ENCODE data around the gene LRRC37A3.
"Not testable (repeated sequence)": the region's sequence is repeated elsewhere in the genome, so short reads cannot be mapped to it uniquely, and the experiment has no call there.

LRRC37A3 gene

DNA sequence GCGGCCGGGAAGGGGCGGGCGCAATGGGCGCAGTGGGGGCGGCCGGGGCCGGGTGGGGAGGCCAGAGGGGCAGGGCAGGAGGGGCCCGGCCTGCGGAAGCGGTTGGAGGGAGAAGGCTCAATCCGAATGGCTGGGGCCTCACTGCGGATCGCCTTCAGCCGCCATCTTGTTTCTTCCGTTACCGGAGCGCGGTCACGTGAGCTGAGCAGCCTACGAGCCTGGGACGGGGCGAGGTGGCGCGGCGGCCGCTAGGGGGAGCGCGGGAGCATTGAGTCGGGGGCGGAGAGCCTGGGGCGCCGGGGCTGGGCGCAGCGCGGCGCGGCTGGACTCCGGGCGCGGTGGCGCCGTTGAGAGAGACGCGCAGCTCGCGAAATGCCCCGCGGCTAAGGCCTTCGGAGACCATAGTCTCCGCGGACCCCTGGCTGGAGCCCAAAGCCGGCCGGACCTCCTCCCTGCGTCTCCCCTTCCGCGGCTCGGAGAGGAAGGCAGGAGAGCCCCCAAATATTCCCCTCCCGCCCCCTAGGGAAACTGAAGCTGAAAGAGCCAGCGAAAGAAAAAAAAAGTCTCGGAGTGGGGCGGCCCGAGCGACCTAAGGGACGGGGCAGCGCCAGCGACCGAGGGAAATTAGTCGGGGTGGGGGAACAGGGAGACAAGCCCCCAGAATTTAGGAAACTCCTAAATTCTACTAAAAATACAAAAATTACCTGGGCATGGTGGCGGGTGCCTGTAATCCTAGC lies at the start of gene LRRC37A3:
Gene LRRC37A3, minus strand, starts transcription at position 190 of the 737 bp plus-strand sequence. CDS start 22,221 bp downstream, outside the sequence.
- peak; percentile 89 for DNase-seq

- not testable (repeated sequence) for DNase-seq
Measured at GRCh38 chr17:64965873-64966287, 46.6 kb upstream of the LRRC37A3 start.

DNA sequence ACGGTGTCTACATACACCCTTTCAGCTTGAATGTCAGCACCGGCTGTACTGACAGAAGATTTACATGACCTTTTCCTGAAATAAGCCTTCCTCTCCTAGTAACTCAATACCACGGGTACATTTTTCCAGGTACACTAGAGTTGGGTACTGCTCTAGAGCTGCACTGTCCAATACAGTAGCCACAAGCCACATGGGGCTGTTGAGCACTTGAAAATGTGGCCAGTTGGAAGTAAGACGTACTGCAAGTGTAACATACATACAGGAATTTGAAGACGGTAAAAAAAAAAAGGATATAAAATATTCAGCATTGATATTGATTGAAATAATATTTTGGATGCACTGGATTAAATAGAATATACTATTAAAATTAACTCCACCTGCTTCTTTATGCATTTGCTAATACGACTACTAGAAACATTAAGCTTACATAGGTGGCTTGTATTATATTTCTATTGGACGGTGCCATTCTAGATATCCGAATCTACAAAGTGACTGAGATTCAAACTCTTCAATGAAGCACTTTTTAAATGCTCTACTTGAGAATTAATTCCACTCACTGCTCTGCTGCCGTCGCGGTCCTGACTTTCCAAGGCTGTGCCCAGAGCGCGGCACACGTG lies 46.1 kb upstream of the LRRC37A3 start:
- not testable (repeated sequence) for DNase-seq

- no peak for DNase-seq
Measured at GRCh38 chr17:64964796-64965195, 45.5 kb upstream of the LRRC37A3 start.

DNA sequence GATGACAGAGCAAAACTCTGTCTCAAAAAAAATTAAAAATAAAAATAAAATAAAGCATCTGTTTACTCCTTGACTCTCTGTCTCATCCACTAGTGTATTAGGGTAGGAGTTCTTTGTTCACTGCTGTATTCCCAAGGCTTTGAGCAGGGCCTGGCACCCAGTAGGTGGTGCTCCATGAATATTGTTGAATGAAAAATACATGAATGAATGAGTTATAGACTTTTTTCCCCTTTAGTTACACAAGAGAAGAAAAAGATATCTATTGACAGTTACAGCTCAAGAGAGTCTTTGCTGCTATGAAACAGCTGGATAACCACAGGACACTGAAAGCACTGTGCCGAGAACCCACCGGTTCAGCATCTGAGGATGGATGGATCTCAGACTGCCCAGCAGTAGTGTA lies 44.5 kb upstream of the LRRC37A3 start:
- DNase-seq: not testable (repeated sequence)

- DNase-seq: not testable (repeated sequence)
Measured at GRCh38 chr17:64961563-64962378, 42.5 kb upstream of the LRRC37A3 start.

GRCh38 chr17:64951877-64952276 lies 32.6 kb upstream of the LRRC37A3 start:
- no peak for DNase-seq

DNA sequence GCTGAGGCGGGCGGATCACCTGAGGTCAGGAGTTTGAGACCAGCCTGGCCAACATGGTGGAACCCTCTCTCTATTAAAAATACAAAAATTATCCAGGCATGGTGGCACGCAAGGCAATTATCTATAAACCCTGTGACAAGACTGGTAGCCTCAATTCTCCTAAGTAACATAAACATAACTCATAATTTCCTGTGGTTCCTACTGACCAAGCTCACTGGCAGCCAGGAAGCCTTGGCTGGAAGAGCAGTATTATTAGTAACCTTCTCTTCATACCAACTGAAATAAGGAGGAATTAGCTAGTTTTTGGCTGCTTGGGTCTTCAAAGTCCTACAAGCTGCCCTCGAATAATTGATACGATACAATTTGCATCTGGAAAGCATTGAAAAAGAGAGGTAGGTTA lies 31.6 kb upstream of the LRRC37A3 start:
- no peak for DNase-seq

DNA sequence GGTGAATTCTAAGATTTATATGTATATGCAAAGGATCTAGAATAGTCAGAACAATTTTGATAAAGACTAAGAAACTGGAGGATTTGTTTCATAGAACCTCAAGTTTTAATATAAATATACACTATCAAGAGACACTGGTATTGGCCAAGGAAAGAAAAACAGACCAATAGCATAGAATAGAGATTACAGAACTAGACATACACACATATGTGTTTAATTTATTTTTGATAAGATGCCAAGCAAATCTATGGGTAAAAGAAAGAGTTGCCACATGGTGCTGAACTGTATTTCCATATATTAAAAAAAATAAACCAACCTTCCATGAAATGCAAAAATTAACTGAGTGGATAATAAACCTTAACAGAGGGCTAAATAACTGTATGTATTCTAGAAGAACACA lies 27.9 kb upstream of the LRRC37A3 start:
- no peak for DNase-seq

DNA sequence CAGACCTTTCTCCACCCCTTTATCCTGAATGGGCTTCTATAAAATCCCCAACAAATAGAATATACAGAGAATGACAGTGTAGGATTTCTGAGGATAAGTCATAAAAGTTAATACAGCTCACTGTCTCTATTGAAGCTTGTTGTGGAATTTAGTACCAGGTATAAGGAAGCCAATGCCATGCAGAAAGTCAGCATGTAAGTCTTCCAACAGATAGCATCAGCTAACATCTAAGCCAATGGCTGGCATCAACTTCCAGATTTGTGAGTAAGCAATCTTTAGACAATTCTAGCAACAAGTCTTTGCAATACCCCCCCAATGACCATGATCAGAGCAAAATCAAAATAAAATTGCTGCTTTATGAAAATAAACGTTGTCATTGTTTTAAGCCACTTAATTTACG lies 22.5 kb upstream of the LRRC37A3 start:
- no peak for DNase-seq

DNA sequence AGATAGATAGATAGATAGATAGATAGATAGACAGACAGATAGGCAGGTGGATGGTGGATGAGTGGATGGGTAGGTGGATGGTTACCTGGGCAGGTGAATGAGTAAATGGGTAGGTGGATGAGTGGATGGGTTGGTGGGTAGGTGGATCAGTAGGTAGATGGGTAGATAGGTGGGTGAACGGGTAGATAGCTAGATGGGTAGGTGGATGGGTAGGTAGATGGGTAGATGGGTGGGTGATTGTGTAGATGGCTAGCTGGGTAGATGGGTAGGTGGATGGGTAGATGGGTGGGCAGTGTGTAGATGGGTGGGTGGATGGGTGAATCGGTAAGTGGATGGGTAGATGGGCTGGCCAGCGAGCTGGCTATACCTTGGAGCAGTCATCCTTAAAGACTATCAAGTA lies 21.8 kb upstream of the LRRC37A3 start:
- DNase-seq: no peak

- DNase-seq: no peak
Measured at GRCh38 chr17:64940055-64940454, 20.8 kb upstream of the LRRC37A3 start.

- DNase-seq: no peak
Measured at GRCh38 chr17:64938925-64939474, 19.7 kb upstream of the LRRC37A3 start.

GRCh38 chr17:64938290-64938689 lies 19.0 kb upstream of the LRRC37A3 start:
- DNase-seq: no peak

GRCh38 chr17:64936117-64936516 lies 16.8 kb upstream of the LRRC37A3 start:
- DNase-seq: no peak

GRCh38 chr17:64934284-64934778 lies 15.1 kb upstream of the LRRC37A3 start:
- not testable (repeated sequence) for DNase-seq

DNA sequence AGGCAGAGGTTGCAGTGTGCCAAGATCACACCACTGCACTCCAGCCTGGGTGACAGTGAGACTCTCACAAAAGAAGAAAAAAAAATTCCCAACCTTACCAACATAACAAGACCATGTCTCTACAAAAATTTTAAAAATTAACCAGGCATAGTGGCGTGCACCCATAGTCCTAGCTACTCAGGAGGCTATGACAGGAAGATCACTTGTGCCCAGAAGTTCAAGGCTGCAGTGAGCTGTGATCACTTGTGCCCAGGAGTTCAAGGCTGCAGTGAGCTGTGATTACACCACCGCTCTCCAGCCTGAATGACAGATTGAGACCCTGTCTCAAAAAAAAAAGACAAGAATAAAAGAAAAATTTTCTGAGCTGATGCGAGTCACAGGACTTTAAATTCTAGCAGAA lies 13.6 kb upstream of the LRRC37A3 start:
- DNase-seq: not testable (repeated sequence)

- DNase-seq: not testable (repeated sequence)
Measured at GRCh38 chr17:64930374-64930773, 11.1 kb upstream of the LRRC37A3 start.

GRCh38 chr17:64929419-64930209 lies 10.3 kb upstream of the LRRC37A3 start:
- DNase-seq: not testable (repeated sequence)

DNA sequence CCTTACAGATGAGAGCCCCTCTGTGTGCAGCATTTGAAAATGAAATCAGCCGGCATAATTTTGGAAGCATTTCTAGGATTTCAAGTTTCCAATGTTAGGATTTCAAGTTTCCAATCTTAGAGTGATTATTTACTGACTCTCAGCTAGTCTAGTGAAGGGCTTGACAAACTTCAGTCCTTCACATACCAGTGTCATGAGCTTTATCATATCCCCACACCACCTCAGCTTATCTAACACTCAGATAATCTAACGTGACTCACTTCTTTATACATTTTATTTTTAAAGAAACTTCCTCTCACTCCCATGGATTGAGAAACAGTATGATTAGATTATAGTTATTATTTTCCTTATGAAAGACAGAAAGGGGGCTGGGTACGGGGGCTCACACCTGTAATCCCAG lies 9.4 kb upstream of the LRRC37A3 start:
- not testable (repeated sequence) for DNase-seq

DNA sequence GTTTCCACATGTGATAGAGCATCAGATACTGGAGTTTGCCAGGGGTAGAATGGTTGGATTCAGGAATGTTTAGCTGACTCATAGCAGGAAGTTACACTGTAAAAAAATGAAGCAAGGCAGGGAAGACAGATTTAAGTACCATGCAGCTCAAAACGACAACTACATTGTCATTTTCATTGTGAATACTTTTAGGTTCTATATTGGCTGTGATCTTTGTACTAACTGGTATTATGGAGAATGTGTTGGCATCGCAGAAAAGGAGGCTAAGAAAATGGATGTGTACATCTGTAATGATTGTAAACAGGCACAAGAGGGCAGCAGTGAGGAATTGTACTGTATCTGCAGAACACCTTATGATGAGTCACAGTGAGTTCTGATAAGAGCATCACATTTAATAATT lies 8.2 kb upstream of the LRRC37A3 start:
- not testable (repeated sequence) for DNase-seq

DNA sequence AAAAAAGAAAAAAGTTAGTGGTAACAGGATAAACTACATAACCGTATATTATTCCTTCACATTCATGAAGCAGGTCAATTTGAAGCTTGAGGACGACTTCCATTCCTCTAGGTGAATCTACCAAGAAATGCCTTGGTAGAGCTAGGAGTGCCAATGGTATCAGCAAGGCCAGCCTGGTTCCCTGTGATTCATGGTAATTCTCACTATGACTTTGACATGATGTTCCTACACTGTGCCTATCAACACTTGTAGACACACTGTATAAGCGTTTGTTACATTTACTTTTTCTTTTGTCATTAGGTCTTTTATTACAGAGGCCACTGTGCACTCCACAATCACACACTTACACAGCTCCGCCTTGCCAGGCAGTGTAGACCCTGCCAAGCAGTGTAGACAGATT lies 7.2 kb upstream of the LRRC37A3 start:
- DNase-seq: not testable (repeated sequence)
